Breast epithelium (tissue), 4 donors: ENCODE results near the gene HDAC9. TPM values are rescaled to one million over a fixed set of nuclear protein-coding genes. Genes with fewer than 3 reads are reported as not detected.

Source experiments
- DNase-seq, 2 donors: peaks; one replicate each; pipeline ENCODE4 v3.0.0-alpha.2; 2019; ENCODE audit warnings: low spot score in 2 of 2
- H3K27ac ChIP-seq, 2 donors: fragments of 200-600 bp; sonication (generic) in 1 of 2; one replicate each; pipeline ENCODE4 v1.5.1; 2016 to 2019; ENCODE audit warnings: mild to moderate bottlenecking in 1 of 2
- H3K27me3 ChIP-seq, 2 donors: fragments of 200-600 bp; sonication (generic) in 1 of 2; one replicate each; pipeline versions ENCODE4 v1.5.1 to v1.6.0; 2017 to 2019; ENCODE audit warnings: control low read depth in 1 of 2, mild to moderate bottlenecking in 1 of 2
- H3K36me3 ChIP-seq: fragments of 200-600 bp; one replicate; pipeline ENCODE4 v1.5.1; 2019
- H3K4me1 ChIP-seq, 2 donors: fragments of 200-600 bp; sonication (generic); one replicate each; pipeline ENCODE4 v1.5.1; 2016 to 2019; ENCODE audit warnings: control low read depth in 1 of 2
- H3K4me3 ChIP-seq, 3 donors: fragments of 200-600 bp; sonication (generic); 1 replicate in 2 of 3; 2 replicates in 1 of 3; pipeline ENCODE4 v1.5.1; 2016 to 2019; ENCODE audit warnings: mild to moderate bottlenecking in 3 of 3, moderate library complexity in 2 of 3
- H3K9me3 ChIP-seq, 2 donors: fragments of 200-600 bp; sonication (generic) in 1 of 2; one replicate each; pipeline ENCODE4 v1.5.1; 2016 to 2019; ENCODE audit warnings: control low read depth in 1 of 2
- POLR2A ChIP-seq: fragments of 450-650 bp; IDR thresholded peaks from one replicate; pipeline ENCODE4 v1.6.1; 2016; ENCODE audit warnings: antibody characterized with exemption, mild to moderate bottlenecking, moderate library complexity
- POLR2AphosphoS5 ChIP-seq, 3 donors: sonication (generic); formaldehyde crosslinking; IDR thresholded peaks; one replicate each; pipeline ENCODE4 v1.6.1; 2017; ENCODE audit warnings: antibody characterized with exemption in 3 of 3
- intact Hi-C: fragments of 100-400 bp; cut with DNase I; formaldehyde crosslinking; loops from one replicate; pipeline ENCODE4 v1.15.1; 2023; ENCODE audit warnings: low total_unique reads
- total RNA-seq, 3 donors: library from RNA; depleted of rRNA; stranded (reverse); fragments of >200 nt; gene quantifications; one replicate each; pipeline ENCODE4 v1.1.0, GENCODE V29; 2016
- TF ChIP-seq, protein P1 (sequence below), 3 donors: fragments of 450-650 bp; IDR thresholded peaks; one replicate each; pipeline ENCODE4 v1.5.1; 2016 to 2017; ENCODE audit warnings: antibody characterized with exemption in 3 of 3, mild to moderate bottlenecking in 3 of 3, moderate library complexity in 3 of 3

The HDAC9 gene
- total RNA-seq, 3 donors from 2014 or later: 7.2 to 27.5 (median 7.3) TPM

DNA sequence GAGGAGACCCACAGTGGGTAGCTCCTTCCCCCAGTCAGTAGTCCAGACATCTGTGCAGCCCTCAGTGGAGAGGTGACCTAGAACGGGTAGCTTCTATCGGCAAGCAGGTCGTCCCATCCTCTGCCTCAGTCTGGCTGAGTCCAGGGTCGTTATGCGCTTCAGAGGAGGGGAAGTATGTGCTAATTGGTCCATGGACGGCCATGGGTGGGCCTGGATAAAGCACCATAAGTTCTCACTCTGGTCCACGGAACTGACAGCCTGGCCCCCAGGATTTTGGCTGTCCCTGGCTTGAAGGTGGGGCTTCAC is 78.6 kb downstream of the HDAC9 start:
- H3K27me3 ChIP-seq: no peaks in the 10 kb centered on the region

DNA sequence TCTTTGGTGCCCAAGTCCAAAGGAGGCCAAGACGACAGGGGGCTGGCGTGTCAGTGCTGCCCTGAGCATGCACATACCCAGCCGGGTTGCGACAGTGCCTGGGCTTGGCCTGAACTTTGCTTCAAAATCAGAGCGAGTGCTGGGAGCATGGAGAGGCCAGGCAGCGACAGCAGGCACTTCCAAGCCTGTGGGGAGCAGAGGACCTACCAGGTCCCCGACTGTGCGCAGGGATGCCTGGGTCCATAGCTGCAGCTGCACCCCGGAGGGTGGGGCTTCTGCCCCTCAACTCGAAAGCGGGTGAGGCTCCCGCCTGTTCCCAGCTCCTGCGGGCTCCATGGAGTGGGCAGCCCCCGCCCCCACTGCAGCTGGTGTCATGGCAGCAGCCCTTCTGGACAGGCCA is 79.1 kb downstream of the HDAC9 start:
- H3K4me1 ChIP-seq: no peaks in the 10 kb centered on the region
- no peaks in the 10 kb centered on the region for H3K27me3 ChIP-seq
- no peak for TF ChIP-seq POLR2A
- no peak for TF ChIP-seq POLR2AphosphoS5 (IDR thresholded peaks at IDR 0.05)
- TF ChIP-seq, protein P1, sequence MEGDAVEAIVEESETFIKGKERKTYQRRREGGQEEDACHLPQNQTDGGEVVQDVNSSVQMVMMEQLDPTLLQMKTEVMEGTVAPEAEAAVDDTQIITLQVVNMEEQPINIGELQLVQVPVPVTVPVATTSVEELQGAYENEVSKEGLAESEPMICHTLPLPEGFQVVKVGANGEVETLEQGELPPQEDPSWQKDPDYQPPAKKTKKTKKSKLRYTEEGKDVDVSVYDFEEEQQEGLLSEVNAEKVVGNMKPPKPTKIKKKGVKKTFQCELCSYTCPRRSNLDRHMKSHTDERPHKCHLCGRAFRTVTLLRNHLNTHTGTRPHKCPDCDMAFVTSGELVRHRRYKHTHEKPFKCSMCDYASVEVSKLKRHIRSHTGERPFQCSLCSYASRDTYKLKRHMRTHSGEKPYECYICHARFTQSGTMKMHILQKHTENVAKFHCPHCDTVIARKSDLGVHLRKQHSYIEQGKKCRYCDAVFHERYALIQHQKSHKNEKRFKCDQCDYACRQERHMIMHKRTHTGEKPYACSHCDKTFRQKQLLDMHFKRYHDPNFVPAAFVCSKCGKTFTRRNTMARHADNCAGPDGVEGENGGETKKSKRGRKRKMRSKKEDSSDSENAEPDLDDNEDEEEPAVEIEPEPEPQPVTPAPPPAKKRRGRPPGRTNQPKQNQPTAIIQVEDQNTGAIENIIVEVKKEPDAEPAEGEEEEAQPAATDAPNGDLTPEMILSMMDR (IDR thresholded peaks at IDR 0.05): no peak
- intact Hi-C loops: no loop called here
- H3K9me3 ChIP-seq: no peaks in the 10 kb centered on the region
- no peak overlapping the region for H3K27ac ChIP-seq
- H3K4me3 ChIP-seq: no peak overlapping the region
- DNase-seq: no peak
- H3K36me3 ChIP-seq: no peaks in the 10 kb centered on the region

More for the DNA sequence above, 78.6 kb downstream of the HDAC9 start:
- no peaks in the 10 kb centered on the region for H3K36me3 ChIP-seq
- TF ChIP-seq, protein P1 (IDR thresholded peaks at IDR 0.05): no peak
- TF ChIP-seq POLR2AphosphoS5 (IDR thresholded peaks at IDR 0.05): no peak
- TF ChIP-seq POLR2A: no peak
- H3K4me1 ChIP-seq: no peaks in the 10 kb centered on the region
- intact Hi-C loops: no loop called here
- H3K9me3 ChIP-seq: no peaks in the 10 kb centered on the region
- no peak overlapping the region for H3K27ac ChIP-seq
- no peak overlapping the region for H3K4me3 ChIP-seq
- DNase-seq: no peak

DNA sequence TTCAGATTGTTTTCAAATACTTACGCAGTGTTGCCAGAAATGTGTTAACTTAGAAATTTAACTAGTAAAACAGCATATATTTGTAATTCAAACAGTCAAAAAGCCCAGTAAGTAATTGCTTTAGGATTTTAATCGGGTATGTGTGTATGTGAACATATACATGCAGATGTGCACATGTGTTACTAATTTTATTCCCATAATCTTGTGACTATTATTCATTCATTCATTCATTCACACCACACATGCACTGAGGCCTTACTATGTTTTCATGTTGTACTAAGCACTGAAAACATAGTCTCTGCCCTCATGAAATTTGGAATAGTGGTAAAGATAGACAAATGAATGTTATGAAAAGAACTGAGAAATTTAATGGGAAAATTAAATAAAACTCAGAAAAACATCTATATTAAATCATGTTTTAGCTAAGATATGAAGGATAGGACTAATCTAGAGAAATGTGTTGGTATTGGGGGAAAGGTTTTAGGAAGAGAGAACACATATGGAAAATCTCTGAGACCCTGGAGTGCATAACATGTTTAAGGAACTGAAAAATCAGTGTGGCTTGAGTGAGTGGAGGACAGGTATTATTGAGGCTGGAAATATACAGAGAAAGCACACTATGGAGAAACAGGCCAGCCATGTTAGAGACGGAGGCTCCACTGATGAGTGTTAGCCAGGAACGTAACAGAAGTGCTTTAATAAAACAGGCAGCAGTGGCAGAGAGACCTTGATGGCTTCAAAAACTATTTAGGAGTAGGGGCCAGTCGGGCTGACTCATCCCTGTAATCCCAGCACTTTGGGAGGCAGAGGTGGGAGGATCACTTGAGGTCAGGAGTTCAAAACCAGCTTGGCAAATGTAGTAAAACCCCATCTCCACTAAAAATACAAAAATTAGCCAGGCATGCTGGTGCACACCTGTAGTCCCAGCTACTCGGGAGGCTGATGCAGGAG is 80.3 kb downstream of the HDAC9 start:
- no peaks in the 10 kb centered on the region for H3K4me1 ChIP-seq
- TF ChIP-seq POLR2AphosphoS5 (IDR thresholded peaks at IDR 0.05) (no peak), POLR2A (no peak)
- TF ChIP-seq, protein P1 (IDR thresholded peaks at IDR 0.05): no peak
- H3K27me3 ChIP-seq: no peaks in the 10 kb centered on the region
- no peaks in the 10 kb centered on the region for H3K36me3 ChIP-seq
- H3K27ac ChIP-seq: no peak overlapping the region
- no peak overlapping the region for H3K4me3 ChIP-seq
- no peak for DNase-seq
- intact Hi-C loops: no loop called here
- H3K9me3 ChIP-seq: no peaks in the 10 kb centered on the region

- TF ChIP-seq, protein P1 (IDR thresholded peaks at IDR 0.05): no peak
- intact Hi-C loops: no loop called here
- no peaks in the 10 kb centered on the region for H3K4me1 ChIP-seq
- H3K36me3 ChIP-seq: no peaks in the 10 kb centered on the region
- no peak for DNase-seq
- no peak overlapping the region for H3K4me3 ChIP-seq
- H3K27ac ChIP-seq: no peak overlapping the region
- no peaks in the 10 kb centered on the region for H3K27me3 ChIP-seq
- H3K9me3 ChIP-seq: no peaks in the 10 kb centered on the region
These were observed 81.7 kb downstream of the HDAC9 start for GRCh38 chr7:18577096-18577771.

- TF ChIP-seq POLR2AphosphoS5 (IDR thresholded peaks at IDR 0.05): no peak
- TF ChIP-seq POLR2A: no peak
- TF ChIP-seq, protein P1 (IDR thresholded peaks at IDR 0.05): no peak
- intact Hi-C loops: no loop called here
- H3K27ac ChIP-seq: no peak overlapping the region
These were observed 84.1 kb downstream of the HDAC9 start for GRCh38 chr7:18579698-18580097.

More at GRCh38 chr7:18579698-18580097, 84.1 kb downstream of the HDAC9 start:
- H3K4me1 ChIP-seq: no peaks in the 10 kb centered on the region
- no peak for DNase-seq
- no peaks in the 10 kb centered on the region for H3K36me3 ChIP-seq
- H3K4me3 ChIP-seq: no peak overlapping the region
- no peaks in the 10 kb centered on the region for H3K27me3 ChIP-seq
- H3K9me3 ChIP-seq: no peaks in the 10 kb centered on the region
